H1 (cell line): ENCODE results near the gene TTLL9. TPM values are rescaled to one million over a fixed set of nuclear protein-coding genes. Genes with fewer than 3 reads are reported as not detected.

Experiments used
- CTCF ChIA-PET: fragments of 300-600 bp; sonication (Branson Sonifier 250); formaldehyde crosslinking; loops from one replicate; lab custom pipeline; 2021; ENCODE audit not compliant: partially characterized antibody; lab: Charles Lee
- POLR2A ChIA-PET: fragments of 300-600 bp; sonication (Branson Sonifier 250); formaldehyde crosslinking; loops from one replicate; lab custom pipeline; 2021; ENCODE audit warnings: inconsistent platforms; ENCODE audit not compliant: partially characterized antibody; lab: Charles Lee
- DNase-seq, 2 experiments: peaks; one replicate each; pipeline versions ENCODE4 v3.0.0 to v3.0.0-alpha.2; 2010 to 2022; ENCODE audit warnings: low spot score in 2 of 2, low read depth in 1 of 2, mixed read lengths in 1 of 2
- FAIRE-seq: peaks from 2 replicates; lab custom pipeline; 2011; peaks lifted over from hg19 to GRCh38; lab: Jason Lieb, UNC
- H2AFZ ChIP-seq: 2 replicates; pipeline ENCODE4 v1.8.1; 2012; ENCODE audit warnings: low read length, inconsistent platforms
- H2AK5ac ChIP-seq: 2 replicates; pipeline ENCODE4 v1.6.1; 2013; ENCODE audit warnings: low read depth, low read length
- H2BK120ac ChIP-seq: replicated peaks from 2 replicates; pipeline ENCODE3; 2013; ENCODE audit warnings: low read depth, low read length, inconsistent platforms
- H2BK12ac ChIP-seq: 2 replicates; pipeline ENCODE4 v1.6.1; 2013; ENCODE audit warnings: low read depth, low read length
- H2BK15ac ChIP-seq: 2 replicates; pipeline ENCODE4 v1.6.1; 2013; ENCODE audit warnings: low read length
- H2BK20ac ChIP-seq: 2 replicates; pipeline ENCODE4 v1.6.1; 2013; ENCODE audit warnings: low read length
- H2BK5ac ChIP-seq: 2 replicates; pipeline ENCODE4 v1.6.1; 2013; ENCODE audit warnings: low read depth, low read length
- H3K14ac ChIP-seq: 2 replicates; pipeline ENCODE4 v1.6.1; 2013; ENCODE audit warnings: inconsistent platforms; ENCODE audit not compliant: insufficient read length
- H3K18ac ChIP-seq: 2 replicates; pipeline ENCODE4 v1.6.1; 2013; ENCODE audit warnings: low read length; ENCODE audit errors: extremely low read depth
- H3K23ac ChIP-seq: 2 replicates; pipeline ENCODE4 v1.6.1; 2013; ENCODE audit warnings: inconsistent platforms; ENCODE audit not compliant: insufficient read length
- H3K23me2 ChIP-seq: 2 replicates; pipeline ENCODE4 v1.6.1; 2013; ENCODE audit warnings: low read depth, low read length
- H3K27ac ChIP-seq: 2 replicates; pipeline ENCODE4 v1.6.1; 2011; ENCODE audit warnings: low read depth, low read length, inconsistent platforms
- H3K27me3 ChIP-seq, 4 experiments: replicated peaks in 1 of 4; 1 replicate in 1 of 4; 2 replicates in 3 of 4; pipeline versions ENCODE4 v1.6.1 to v1.8.1; 2011 to 2013; ENCODE audit warnings: low read length in 3 of 4, mild to moderate bottlenecking in 3 of 4, inconsistent platforms in 2 of 4, mixed read lengths in 2 of 4, moderate library complexity in 1 of 4; ENCODE audit not compliant: control insufficient read depth in 3 of 4, insufficient read depth in 3 of 4; ENCODE audit errors: extremely low read depth in 1 of 4
- H3K36me3 ChIP-seq, 4 experiments: 2 replicates each; pipeline versions ENCODE4 v1.6.1 to v1.8.1; 2011 to 2013; ENCODE audit warnings: mild to moderate bottlenecking in 4 of 4, low read length in 3 of 4, moderate library complexity in 2 of 4, control low read depth in 1 of 4, inconsistent platforms in 1 of 4; ENCODE audit not compliant: insufficient read depth in 4 of 4, control insufficient read depth in 2 of 4
- H3K4ac ChIP-seq: replicated peaks from 2 replicates; pipeline ENCODE3; 2013; ENCODE audit warnings: low read length, low read depth, mixed read lengths, inconsistent platforms; ENCODE audit not compliant: insufficient read length
- H3K4me1 ChIP-seq, 4 experiments: replicated peaks in 1 of 4; 1 replicate in 1 of 4; 2 replicates in 3 of 4; pipeline versions ENCODE4 v1.6.1 to v1.8.1; 2011 to 2013; ENCODE audit warnings: low read length in 3 of 4, inconsistent platforms in 2 of 4, mixed read lengths in 1 of 4; ENCODE audit not compliant: insufficient read depth in 4 of 4, control insufficient read depth in 3 of 4
- H3K4me2 ChIP-seq, 2 experiments: 2 replicates each; pipeline versions ENCODE4 v1.6.1 to v1.8.1; 2011 to 2013; ENCODE audit warnings: low read depth in 2 of 2, low read length in 2 of 2, control low read depth in 1 of 2, inconsistent platforms in 1 of 2, mild to moderate bottlenecking in 1 of 2; ENCODE audit not compliant: insufficient read depth in 1 of 2
- H3K4me3 ChIP-seq, 4 experiments: fragments of 200-600, 300-600 bp in 1 of 4; sonication (generic), shearing (Covaris generic), sonication (Bioruptor Twin) in 1 of 4; 2 replicates each; pipeline versions ENCODE4 v1.5.1 to v1.8.1; 2011 to 2016; ENCODE audit warnings: low read length in 4 of 4, low read depth in 3 of 4, control low read depth in 2 of 4, inconsistent platforms in 2 of 4, mild to moderate bottlenecking in 2 of 4, mixed read lengths in 1 of 4, moderate library complexity in 1 of 4; ENCODE audit not compliant: insufficient read depth in 2 of 4; ENCODE audit errors: extremely low read depth in 1 of 4
- H3K56ac ChIP-seq: replicated peaks from 2 replicates; pipeline ENCODE3; 2013; ENCODE audit warnings: low read depth, mild to moderate bottlenecking, mixed read lengths, low read length, inconsistent platforms; ENCODE audit not compliant: insufficient read length
- H3K79me1 ChIP-seq: 2 replicates; pipeline ENCODE4 v1.6.1; 2013; ENCODE audit warnings: low read depth, low read length, control low read depth
- H3K79me2 ChIP-seq, 2 experiments: 2 replicates each; pipeline versions ENCODE4 v1.6.1 to v1.8.1; 2012 to 2013; ENCODE audit warnings: low read length in 2 of 2, mild to moderate bottlenecking in 2 of 2, inconsistent platforms in 1 of 2; ENCODE audit not compliant: insufficient read depth in 2 of 2, control insufficient read depth in 1 of 2
- H3K9ac ChIP-seq, 4 experiments: replicated peaks in 1 of 4; 1 replicate in 1 of 4; 2 replicates in 3 of 4; pipeline versions ENCODE4 v1.6.1 to v1.8.1; 2011 to 2013; ENCODE audit warnings: low read depth in 3 of 4, low read length in 3 of 4, control low read depth in 2 of 4, mild to moderate bottlenecking in 2 of 4, moderate library complexity in 2 of 4, inconsistent platforms in 1 of 4; ENCODE audit errors: extremely low read depth in 1 of 4
- H3K9me3 ChIP-seq, 2 experiments: 2 replicates each; pipeline versions ENCODE4 v1.6.1 to v1.8.1; 2012 to 2013; ENCODE audit warnings: mild to moderate bottlenecking in 2 of 2, moderate library complexity in 2 of 2, control low read depth in 1 of 2, inconsistent platforms in 1 of 2, low read depth in 1 of 2, low read length in 1 of 2, mixed read lengths in 1 of 2; ENCODE audit not compliant: insufficient read depth in 2 of 2
- H4K20me1 ChIP-seq, 2 experiments: replicated peaks in 1 of 2; 2 replicates each; pipeline versions ENCODE3 to v1.8.1; 2011 to 2013; ENCODE audit warnings: inconsistent platforms in 2 of 2, low read length in 2 of 2, mild to moderate bottlenecking in 1 of 2; ENCODE audit not compliant: insufficient read depth in 2 of 2, control insufficient read depth in 1 of 2
- H4K5ac ChIP-seq: 2 replicates; pipeline ENCODE4 v1.6.1; 2013; ENCODE audit warnings: low read length, low read depth, mixed read lengths, inconsistent platforms; ENCODE audit not compliant: insufficient read length
- H4K8ac ChIP-seq: 2 replicates; pipeline ENCODE4 v1.8.0; 2013; ENCODE audit warnings: mild to moderate bottlenecking, moderate library complexity, low read length, inconsistent platforms; ENCODE audit not compliant: insufficient read depth; ENCODE audit errors: extremely low read depth
- H4K91ac ChIP-seq: replicated peaks from 2 replicates; pipeline ENCODE3; 2013; ENCODE audit warnings: low read length, mixed read lengths, inconsistent platforms; ENCODE audit not compliant: insufficient read length
- BCL11A ChIP-seq, 2 experiments: IDR thresholded peaks; one replicate each; pipeline ENCODE4 v1.6.1; 2011; ENCODE audit warnings: low read depth in 2 of 2, low read length in 2 of 2, mild to moderate bottlenecking in 2 of 2
- CREB1 ChIP-seq: IDR thresholded peaks from 2 replicates; pipeline ENCODE4 v1.6.1; 2012; ENCODE audit warnings: inconsistent platforms
- NANOG ChIP-seq: IDR thresholded peaks from 2 replicates; pipeline ENCODE4 v1.6.1; 2011; ENCODE audit warnings: low read length, low read depth, mild to moderate bottlenecking, inconsistent platforms; ENCODE audit not compliant: insufficient read depth, poor library complexity, severe bottlenecking
- NRF1 ChIP-seq: IDR thresholded peaks from 2 replicates; pipeline ENCODE4 v1.6.1; 2011; ENCODE audit warnings: mild to moderate bottlenecking, low read depth, low read length, improper control_type of control experiment
- POU5F1 ChIP-seq: IDR thresholded peaks from 2 replicates; pipeline ENCODE4 v1.6.1; 2011; ENCODE audit warnings: low read depth, mild to moderate bottlenecking, low read length, moderate library complexity
- polyA plus RNA-seq, 7 experiments: library from polyadenylated mRNA; depleted of rRNA in 3 of 7; stranded (reverse) in 5 of 7; unstranded in 2 of 7; fragments of >200 nt in 5 of 7; fragments of 200-250 nt in 2 of 7; gene quantifications; 1 replicate in 5 of 7; 2 replicates in 1 of 7; 4 replicates in 1 of 7; pipeline versions ENCODE4 v1.2.1 to v1.2.3, GENCODE V29; 2011 to 2013; ENCODE audit warnings: missing spikeins in 2 of 7, mixed read lengths in 2 of 7
- total RNA-seq: library from RNA; stranded (reverse); fragmentation: NEBNext Ultra II Directional; extraction: Animal tissue kit (Norgen Biotek cat#: 25700); gene quantifications from 2 replicates; pipeline ENCODE4 v1.2.1, GENCODE V29; 2021

The TTLL9 gene
- total and polyA plus RNA-seq, 2 of the 8 experiments (the other 6 are each of a cell fraction or from before 2014, with no cell fraction given) = 0.06 TPM; not detected in 1

DNA sequence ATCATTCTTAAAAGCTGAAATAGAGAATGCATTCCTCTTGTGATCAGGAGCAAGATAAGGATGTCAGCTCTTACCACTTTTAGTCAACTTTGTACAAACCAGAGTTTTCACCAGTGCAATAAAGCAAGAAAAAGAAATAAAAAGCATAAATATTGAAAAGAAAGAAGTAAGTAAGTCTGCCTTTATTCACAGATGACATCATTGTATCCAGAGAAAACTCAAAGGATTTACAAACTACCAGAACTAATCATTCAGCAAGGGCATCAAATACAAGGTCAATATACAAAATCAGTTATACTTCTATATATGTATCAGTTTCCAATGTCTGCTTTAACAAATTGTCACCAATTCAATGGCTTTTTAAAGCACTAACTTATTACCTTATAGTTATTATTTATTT, 13.4 kb downstream of the TTLL9 start:
- CTCF ChIA-PET = interaction anchor here (0.7 to 2.3 kb wide), 3 partner anchors 30 to 219 kb away, joined by 3 to 6 read pairs (median 4); no protein-coding TSS in a partner anchor
- Histone ChIP-seq H3K27ac (no peak overlapping the region), H2BK15ac (no peak overlapping the region), H4K20me1 (no peaks in the 10 kb centered on the region), H3K23me2 (peaks cover 7% of the 10 kb centered on the region; the same call in 1 of the 2 replicates), H3K23ac (no peak overlapping the region), H2BK20ac (no peak overlapping the region), H4K8ac (no peak overlapping the region), H4K91ac (no peak overlapping the region), H3K27me3 (no peaks in the 10 kb centered on the region; a peak in 3 of 7 replicates), H3K79me2 (no peaks in the 10 kb centered on the region), H3K56ac (no peak overlapping the region), H3K4me3 (no peak overlapping the region), H3K18ac (no peak overlapping the region), H2AFZ (no peak overlapping the region), H2BK12ac (no peak overlapping the region), H3K9ac (no peak overlapping the region), H2AK5ac (no peak overlapping the region), H3K4me1 (peaks cover 0 to 7% (median 4%) of the 10 kb centered on the region in 4 experiments; a peak in 4 of 7 replicates), H3K4me2 (no peak overlapping the region), H3K4ac (no peak overlapping the region), H3K9me3 (no peaks in the 10 kb centered on the region), H4K5ac (no peak overlapping the region), H3K36me3 (no peaks in the 10 kb centered on the region), H2BK120ac (no peak overlapping the region), H3K14ac (no peak overlapping the region), H2BK5ac (no peak overlapping the region), H3K79me1 (no peaks in the 10 kb centered on the region)
- POLR2A ChIA-PET = no interaction called here
- no peak for FAIRE-seq
- no peak for DNase-seq
- no peak for TF ChIP-seq CREB1
- TF ChIP-seq NANOG = no peak
- no peak for TF ChIP-seq BCL11A (IDR thresholded peaks at IDR 0.05; ENCODE audit: low read depth in 2 of 2, low read length in 2 of 2)
- no peak for TF ChIP-seq POU5F1
- TF ChIP-seq NRF1 = no peak
